WTC11 (cell line): ENCODE data around the gene PUM1. TPM values are rescaled to one million over a fixed set of nuclear protein-coding genes. Genes with fewer than 3 reads are reported as not detected.

Source experiments
- ATAC-seq: fragments of 200-7000 bp; cut with Tn5 transposase; 2 replicates; pipeline ENCODE4 v1.10.0; 2021; ENCODE audit warnings: mild to moderate bottlenecking, moderate library complexity
- CTCF ChIA-PET: fragments of 300-600 bp; sonication (Branson Sonifier 250); formaldehyde crosslinking; loops from one replicate; lab custom pipeline; 2021; ENCODE audit warnings: antibody characterized with exemption; lab: Charles Lee
- POLR2A ChIA-PET: fragments of 350-600 bp; sonication (Branson Sonifier 250); formaldehyde crosslinking; loops from one replicate; lab custom pipeline; 2021; ENCODE audit warnings: antibody characterized with exemption; lab: Charles Lee
- DNase-seq: peaks from one replicate; pipeline ENCODE4 v3.0.0; 2021; ENCODE audit warnings: low spot score
- H3K27ac Mint-ChIP-seq: 2 replicates; pipeline ENCODE4 v1.8.0; 2021; ENCODE audit warnings: mixed read lengths
- H3K27me3 Mint-ChIP-seq: 2 replicates; pipeline ENCODE4 v1.8.0; 2021; ENCODE audit warnings: low read depth, mild to moderate bottlenecking, moderate library complexity, mixed read lengths
- H3K36me3 Mint-ChIP-seq: 2 replicates; pipeline ENCODE4 v1.8.0; 2021; ENCODE audit warnings: mixed read lengths
- H3K4me1 Mint-ChIP-seq: 2 replicates; pipeline ENCODE4 v1.8.0; 2022; ENCODE audit warnings: mixed read lengths
- H3K4me3 Mint-ChIP-seq: 2 replicates; pipeline ENCODE4 v1.8.0; 2021; ENCODE audit warnings: mild to moderate bottlenecking, moderate library complexity, mixed read lengths
- H3K9me3 Mint-ChIP-seq: 2 replicates; pipeline ENCODE4 v1.8.0; 2021; ENCODE audit warnings: mixed read lengths
- ATF1 ChIP-seq: sonication (generic); formaldehyde crosslinking; IDR thresholded peaks from 2 replicates; pipeline ENCODE4 v1.8.1; 2023; ENCODE audit warnings: mild to moderate bottlenecking, moderate library complexity, missing genetic modification reagents
- ATF3 ChIP-seq: sonication (generic); formaldehyde crosslinking; conservative IDR thresholded peaks from 2 replicates; pipeline ENCODE4 v1.8.1; 2022; ENCODE audit warnings: mild to moderate bottlenecking, missing genetic modification reagents
- ESRRA ChIP-seq: sonication (generic); formaldehyde crosslinking; IDR thresholded peaks from 2 replicates; pipeline ENCODE4 v1.8.1; 2022; ENCODE audit warnings: mild to moderate bottlenecking, missing genetic modification reagents, borderline replicate concordance
- HMGA2 ChIP-seq: fragments of 250-450 bp; sonication (Bioruptor Pico); IDR thresholded peaks from 2 replicates; pipeline ENCODE4 v1.4.0; 2021; ENCODE audit warnings: mild to moderate bottlenecking, moderate library complexity
- NFYB ChIP-seq: sonication (generic); formaldehyde crosslinking; conservative IDR thresholded peaks from 2 replicates; pipeline ENCODE4 v1.8.0; 2022; ENCODE audit warnings: low read depth, missing genetic modification reagents
- PREB ChIP-seq: sonication (generic); formaldehyde crosslinking; IDR thresholded peaks from 2 replicates; pipeline ENCODE4 v1.8.1; 2022; ENCODE audit warnings: mild to moderate bottlenecking, missing genetic modification reagents, moderate library complexity, borderline replicate concordance
- ZBTB21 ChIP-seq: sonication (generic); formaldehyde crosslinking; IDR thresholded peaks from 2 replicates; pipeline ENCODE4 v1.8.1; 2023; ENCODE audit warnings: mild to moderate bottlenecking, missing genetic modification reagents, borderline replicate concordance
- ZNF416 ChIP-seq: fragments of 250-450 bp; sonication (Bioruptor Pico); IDR thresholded peaks from 2 replicates; pipeline ENCODE4 v1.9.0; 2021; ENCODE audit warnings: mild to moderate bottlenecking, inconsistent platforms
- ZNF425 ChIP-seq: fragments of 250-450 bp; sonication (Bioruptor Pico); conservative IDR thresholded peaks from 2 replicates; pipeline ENCODE4 v1.9.0; 2021; ENCODE audit warnings: mild to moderate bottlenecking
- ZNF512 ChIP-seq: sonication (generic); formaldehyde crosslinking; IDR thresholded peaks from 2 replicates; pipeline ENCODE4 v1.8.1; 2022; ENCODE audit warnings: missing genetic modification reagents, borderline replicate concordance
- total RNA-seq: library from RNA; stranded (reverse); gene quantifications from 3 replicates; pipeline ENCODE4 v1.2.3, GENCODE V29; 2021

Gene PUM1
- total RNA-seq, 1 experiment from 2014 or later, result 147 TPM

GRCh38 chr1:30898031-30898815 lies 167.3 kb downstream of the PUM1 start:
- Mint-ChIP-seq H3K4me1 (peaks cover 24% of the 10 kb centered on the region), H3K27me3 (no peaks in the 10 kb centered on the region), H3K9me3 (no peaks in the 10 kb centered on the region), H3K36me3 (no peaks in the 10 kb centered on the region), H3K4me3 (no peak overlapping the region), H3K27ac (no peak overlapping the region)
- ChIA-PET POLR2A (no interaction called here), CTCF (interaction anchor here (1.2 to 2.5 kb wide), 3 partner anchors 94 to 180 kb away, joined by 3 to 17 read pairs (median 5); no protein-coding TSS in a partner anchor)
- no peak for TF ChIP-seq ATF3 (CRISPR knock-in tag)
- ATAC-seq, result no peak
- no peak for DNase-seq

GRCh38 chr1:30896905-30897304 lies 168.6 kb downstream of the PUM1 start:
- Mint-ChIP-seq H3K9me3 (no peaks in the 10 kb centered on the region), H3K4me1 (peaks cover 21% of the 10 kb centered on the region), H3K27ac (no peak overlapping the region), H3K4me3 (no peak overlapping the region), H3K36me3 (no peaks in the 10 kb centered on the region), H3K27me3 (no peaks in the 10 kb centered on the region)
- TF ChIP-seq ATF1 (CRISPR knock-in tag) (no peak), ZBTB21 (no peak), HMGA2 (CRISPR knock-in tag) (no peak), PREB (CRISPR knock-in tag) (no peak)
- CTCF ChIA-PET, result interaction anchor here (1.4 to 2.5 kb wide), 3 partner anchors 14 to 178 kb away, joined by 3 to 17 read pairs (median 6); no protein-coding TSS in a partner anchor
- ATAC-seq (no peak), DNase-seq (no peak)
- POLR2A ChIA-PET, result no interaction called here

- CTCF ChIA-PET, result interaction anchor here (0.5 to 2.5 kb wide), 3 partner anchors 15 to 168 kb away, joined by 3 to 17 read pairs (median 6); no protein-coding TSS in a partner anchor
- H3K4me1 Mint-ChIP-seq, result peaks cover 16% of the 10 kb centered on the region
Measured at GRCh38 chr1:30895944-30896660, 169.4 kb downstream of the PUM1 start.

More at GRCh38 chr1:30895944-30896660, 169.4 kb downstream of the PUM1 start:
- H3K4me3 Mint-ChIP-seq, result no peak overlapping the region
- POLR2A ChIA-PET, result no interaction called here
- TF ChIP-seq ZNF425, result no peak
- TF ChIP-seq NFYB (CRISPR knock-in tag), result no peak
- TF ChIP-seq ESRRA (CRISPR knock-in tag), result no peak
- TF ChIP-seq ZNF416 (CRISPR knock-in tag), result no peak
- no peak for TF ChIP-seq ZNF512 (CRISPR knock-in tag)
- TF ChIP-seq, all 79 proteins: peak for 0
- no peaks in the 10 kb centered on the region for H3K9me3 Mint-ChIP-seq
- H3K36me3 Mint-ChIP-seq, result no peaks in the 10 kb centered on the region
- DNase-seq (no peak), ATAC-seq (no peak; the same call in 1 of the 2 replicates)
- peak overlapping the region; percentile 9; the same call in 1 of the 2 replicates for H3K27ac Mint-ChIP-seq
- H3K27me3 Mint-ChIP-seq, result no peaks in the 10 kb centered on the region
